ENCODE measurements around the gene SPAG6.

DNA sequence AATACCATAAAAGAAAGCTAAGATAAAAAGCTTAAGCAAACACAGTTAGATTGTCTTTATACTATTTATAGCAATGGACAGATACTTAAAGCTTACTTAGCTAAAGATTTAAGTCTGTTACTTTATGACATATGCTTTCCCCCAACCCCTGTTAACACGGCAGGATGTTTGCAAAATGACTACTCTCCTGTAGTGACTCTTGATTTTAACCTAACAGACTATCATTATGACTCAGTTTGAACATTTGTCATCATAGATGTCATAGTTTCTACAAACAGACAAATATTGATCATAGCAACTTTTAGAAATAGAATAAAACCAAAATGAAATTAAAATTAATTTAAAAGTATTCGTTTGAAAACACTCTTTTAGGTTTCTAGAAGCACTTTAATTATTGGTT is 36.9 kb upstream of the SPAG6 start:
- TF ChIP-seq, protein P1, sequence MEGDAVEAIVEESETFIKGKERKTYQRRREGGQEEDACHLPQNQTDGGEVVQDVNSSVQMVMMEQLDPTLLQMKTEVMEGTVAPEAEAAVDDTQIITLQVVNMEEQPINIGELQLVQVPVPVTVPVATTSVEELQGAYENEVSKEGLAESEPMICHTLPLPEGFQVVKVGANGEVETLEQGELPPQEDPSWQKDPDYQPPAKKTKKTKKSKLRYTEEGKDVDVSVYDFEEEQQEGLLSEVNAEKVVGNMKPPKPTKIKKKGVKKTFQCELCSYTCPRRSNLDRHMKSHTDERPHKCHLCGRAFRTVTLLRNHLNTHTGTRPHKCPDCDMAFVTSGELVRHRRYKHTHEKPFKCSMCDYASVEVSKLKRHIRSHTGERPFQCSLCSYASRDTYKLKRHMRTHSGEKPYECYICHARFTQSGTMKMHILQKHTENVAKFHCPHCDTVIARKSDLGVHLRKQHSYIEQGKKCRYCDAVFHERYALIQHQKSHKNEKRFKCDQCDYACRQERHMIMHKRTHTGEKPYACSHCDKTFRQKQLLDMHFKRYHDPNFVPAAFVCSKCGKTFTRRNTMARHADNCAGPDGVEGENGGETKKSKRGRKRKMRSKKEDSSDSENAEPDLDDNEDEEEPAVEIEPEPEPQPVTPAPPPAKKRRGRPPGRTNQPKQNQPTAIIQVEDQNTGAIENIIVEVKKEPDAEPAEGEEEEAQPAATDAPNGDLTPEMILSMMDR (conservative IDR thresholded peaks at IDR 0.05): no peak
- no peak for TF ChIP-seq EZH2 (IDR thresholded peaks at IDR 0.05; ENCODE audit: low read depth)
